Liver (tissue), 9 donors: Measurements from ENCODE around the gene ST7. TPM values are rescaled to one million over a fixed set of nuclear protein-coding genes. Genes with fewer than 3 reads are reported as not detected.

Experiments
- DNase-seq: peaks from one replicate; pipeline ENCODE4 v3.0.0-alpha.2; 2017; ENCODE audit warnings: low spot score
- H3K27ac ChIP-seq, 2 donors: one replicate each; pipeline ENCODE4 v1.7.0; 2013; ENCODE audit warnings: inconsistent platforms in 2 of 2, low read length in 2 of 2, control low read depth in 1 of 2, low read depth in 1 of 2, mild to moderate bottlenecking in 1 of 2
- H3K27me3 ChIP-seq, 4 donors: one replicate each; pipeline versions ENCODE4 v1.6.1 to v1.7.0; 2013; ENCODE audit warnings: low read length in 3 of 4, inconsistent platforms in 1 of 4, mild to moderate bottlenecking in 1 of 4, moderate library complexity in 1 of 4; ENCODE audit not compliant: control insufficient read depth in 4 of 4, insufficient read depth in 4 of 4
- H3K36me3 ChIP-seq, 4 donors: one replicate each; pipeline versions ENCODE4 v1.6.1 to v1.7.0; 2013; ENCODE audit warnings: low read length in 3 of 4, mild to moderate bottlenecking in 3 of 4, low read depth in 1 of 4, moderate library complexity in 1 of 4; ENCODE audit not compliant: control insufficient read depth in 4 of 4, insufficient read depth in 3 of 4
- H3K4me1 ChIP-seq, 4 donors: one replicate each; pipeline versions ENCODE4 v1.6.1 to v1.7.0; 2013; ENCODE audit warnings: low read length in 3 of 4, mild to moderate bottlenecking in 3 of 4, moderate library complexity in 1 of 4; ENCODE audit not compliant: control insufficient read depth in 4 of 4, insufficient read depth in 4 of 4
- H3K4me3 ChIP-seq, 3 donors: one replicate each; pipeline versions ENCODE4 v1.6.1 to v1.7.0; 2013; ENCODE audit warnings: low read length in 3 of 3, control low read depth in 1 of 3, low read depth in 1 of 3, mild to moderate bottlenecking in 1 of 3
- H3K9ac ChIP-seq, 2 donors: one replicate each; pipeline ENCODE4 v1.7.0; 2013; ENCODE audit warnings: low read length in 2 of 2, mild to moderate bottlenecking in 2 of 2, moderate library complexity in 2 of 2, control low read depth in 1 of 2, low read depth in 1 of 2
- H3K9me3 ChIP-seq, 4 donors: one replicate each; pipeline versions ENCODE4 v1.6.1 to v1.7.0; 2013; ENCODE audit warnings: low read length in 3 of 4; ENCODE audit not compliant: control insufficient read depth in 4 of 4
- FOXA2 ChIP-seq: IDR thresholded peaks from 2 replicates; pipeline ENCODE4 v1.6.1; 2016; ENCODE audit warnings: antibody characterized with exemption
- GABPA ChIP-seq, 2 donors: IDR thresholded peaks in 1 of 2; conservative IDR thresholded peaks in 1 of 2; 2 replicates each; pipeline ENCODE4 v1.6.1; 2016; ENCODE audit warnings: antibody characterized with exemption in 2 of 2, mild to moderate bottlenecking in 1 of 2, moderate library complexity in 1 of 2
- HNF4A ChIP-seq, 2 donors: conservative IDR thresholded peaks; 2 replicates each; pipeline ENCODE4 v1.6.1; 2016; ENCODE audit warnings: antibody characterized with exemption in 2 of 2, mild to moderate bottlenecking in 2 of 2
- HNF4G ChIP-seq: IDR thresholded peaks from 2 replicates; pipeline ENCODE4 v1.6.1; 2016; ENCODE audit warnings: antibody characterized with exemption
- JUND ChIP-seq, 2 donors: IDR thresholded peaks; 2 replicates each; pipeline ENCODE4 v1.6.1; 2016; ENCODE audit warnings: antibody characterized with exemption in 2 of 2
- RAD21 ChIP-seq, 2 donors: IDR thresholded peaks; 2 replicates each; pipeline ENCODE4 v1.6.1; 2016; ENCODE audit warnings: antibody characterized with exemption in 2 of 2, mild to moderate bottlenecking in 2 of 2
- RXRA ChIP-seq, 2 donors: IDR thresholded peaks; 2 replicates each; pipeline ENCODE4 v1.6.1; 2017 to 2018; ENCODE audit warnings: antibody characterized with exemption in 2 of 2, mild to moderate bottlenecking in 1 of 2
- SP1 ChIP-seq: IDR thresholded peaks from 2 replicates; pipeline ENCODE4 v1.6.1; 2018; ENCODE audit warnings: antibody characterized with exemption, mild to moderate bottlenecking
- TAF1 ChIP-seq: conservative IDR thresholded peaks from 2 replicates; pipeline ENCODE4 v1.6.1; 2016; ENCODE audit warnings: antibody characterized with exemption, mild to moderate bottlenecking
- YY1 ChIP-seq: IDR thresholded peaks from 2 replicates; pipeline ENCODE4 v1.6.1; 2016; ENCODE audit warnings: antibody characterized with exemption, mild to moderate bottlenecking
- WGBS: extraction: QIAGEN DNeasy Blood & Tissue Kit; methylation state at CpG from one replicate; pipeline ENCODE4 v1.1.7; 2013; 5-methylcytosine and 5-hydroxymethylcytosine counted together
- polyA plus RNA-seq, 2 donors: library from polyadenylated mRNA; stranded (reverse) in 1 of 2; unstranded in 1 of 2; fragments of 200-250 nt in 1 of 2; fragments of >200 nt in 1 of 2; fragmentation: Nextera tagmentation in 1 of 2; extraction: Ambion mirVana in 1 of 2; gene quantifications; one replicate each; pipeline versions ENCODE4 v1.2.1 to v1.2.3, GENCODE V29; 2013 to 2015
- total RNA-seq, 2 donors: library from RNA; depleted of rRNA; stranded (reverse); fragments of >200 nt; gene quantifications; one replicate each; pipeline ENCODE4 v1.2.3, GENCODE V29; 2014
- TF ChIP-seq, protein P1 (sequence below): IDR thresholded peaks from 2 replicates; pipeline ENCODE4 v1.6.1; 2016; ENCODE audit warnings: antibody characterized with exemption
- TF ChIP-seq, protein P2 (sequence below): IDR thresholded peaks from 2 replicates; pipeline ENCODE4 v1.6.1; 2016; ENCODE audit warnings: antibody characterized with exemption, mild to moderate bottlenecking
- TF ChIP-seq, protein P3 (sequence below): fragments of 150-350 bp; IDR thresholded peaks from 2 replicates; pipeline ENCODE4 v1.5.1; 2017; ENCODE audit warnings: improper control_type of control experiment, low read depth, low read length; ENCODE audit not compliant: missing input control
- TF ChIP-seq, protein P4 (sequence below): IDR thresholded peaks from 2 replicates; pipeline ENCODE4 v1.6.1; 2016; ENCODE audit warnings: antibody characterized with exemption
- donor health status: healthy.
- donor health status: healthy.
- donor health status: healthy.
- donor health status: healthy.
- donor health status: healthy.

Gene ST7
- total and polyA plus RNA-seq, 4 donors: 13.5 to 30.7 (median 22.6) TPM

DNA sequence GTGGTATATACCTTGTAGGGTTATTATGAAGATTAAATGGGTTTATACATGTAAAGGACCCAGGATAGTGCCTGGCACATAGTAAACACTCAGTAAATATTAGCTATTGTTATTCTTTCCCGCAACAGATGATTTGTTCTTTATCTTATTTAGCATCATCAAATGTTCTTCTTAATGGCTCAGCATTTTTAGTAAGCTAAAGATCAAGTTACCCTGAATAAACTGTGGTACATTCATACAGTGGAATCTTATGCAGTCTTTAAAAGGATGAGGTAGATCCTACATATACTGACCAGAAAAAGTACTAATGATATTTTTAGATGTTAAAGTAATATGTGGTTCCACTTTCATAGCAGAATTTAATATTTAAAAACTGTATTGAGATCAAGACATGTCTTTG lies 65.4 kb downstream of the ST7 start:
- H3K9me3 ChIP-seq: no peaks in the 10 kb centered on the region
- no peak overlapping the region for H3K9ac ChIP-seq
- no peak overlapping the region for H3K27ac ChIP-seq
- H3K36me3 ChIP-seq: no peaks in the 10 kb centered on the region
- no peak for TF ChIP-seq HNF4G
- no peak overlapping the region for H3K4me3 ChIP-seq
- DNase-seq: no peak
- H3K4me1 ChIP-seq: peaks cover 2 to 26% (median 13%) of the 10 kb centered on the region in 4 donors
- no peaks in the 10 kb centered on the region for H3K27me3 ChIP-seq
- WGBS: 94% methylated on average over 1 of the region's 1 CpG

DNA sequence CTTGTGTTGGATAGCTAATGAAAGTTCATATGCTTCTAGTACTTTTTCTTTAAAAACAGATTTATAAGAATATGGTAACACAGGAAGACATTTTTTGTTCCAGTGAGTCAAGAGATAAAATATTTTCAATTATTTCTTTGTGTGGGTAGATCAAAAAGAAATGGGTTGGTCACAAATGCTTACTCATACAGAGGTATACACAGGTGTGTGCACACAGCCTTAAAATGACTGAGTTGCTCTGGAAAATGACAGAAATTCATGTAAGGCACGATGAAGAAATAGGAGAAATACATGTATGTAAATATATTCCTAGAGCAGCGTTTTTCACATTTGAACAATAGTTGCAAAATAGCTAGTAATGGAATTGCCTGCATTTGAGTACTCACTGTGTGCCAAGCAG lies 66.0 kb downstream of the ST7 start:
- no peak overlapping the region for H3K9ac ChIP-seq
- no peak overlapping the region for H3K27ac ChIP-seq
- H3K9me3 ChIP-seq: no peaks in the 10 kb centered on the region
- no peak for TF ChIP-seq RXRA (IDR thresholded peaks at IDR 0.05)
- no peak for TF ChIP-seq RAD21 (IDR thresholded peaks at IDR 0.05)
- H3K4me1 ChIP-seq: peaks cover 2 to 23% (median 11%) of the 10 kb centered on the region in 4 donors
- no peak overlapping the region for H3K4me3 ChIP-seq
- no peaks in the 10 kb centered on the region for H3K27me3 ChIP-seq
- no peak for DNase-seq
- 94% methylated on average over 2 of the region's 2 CpGs for WGBS
- no peaks in the 10 kb centered on the region for H3K36me3 ChIP-seq

DNA sequence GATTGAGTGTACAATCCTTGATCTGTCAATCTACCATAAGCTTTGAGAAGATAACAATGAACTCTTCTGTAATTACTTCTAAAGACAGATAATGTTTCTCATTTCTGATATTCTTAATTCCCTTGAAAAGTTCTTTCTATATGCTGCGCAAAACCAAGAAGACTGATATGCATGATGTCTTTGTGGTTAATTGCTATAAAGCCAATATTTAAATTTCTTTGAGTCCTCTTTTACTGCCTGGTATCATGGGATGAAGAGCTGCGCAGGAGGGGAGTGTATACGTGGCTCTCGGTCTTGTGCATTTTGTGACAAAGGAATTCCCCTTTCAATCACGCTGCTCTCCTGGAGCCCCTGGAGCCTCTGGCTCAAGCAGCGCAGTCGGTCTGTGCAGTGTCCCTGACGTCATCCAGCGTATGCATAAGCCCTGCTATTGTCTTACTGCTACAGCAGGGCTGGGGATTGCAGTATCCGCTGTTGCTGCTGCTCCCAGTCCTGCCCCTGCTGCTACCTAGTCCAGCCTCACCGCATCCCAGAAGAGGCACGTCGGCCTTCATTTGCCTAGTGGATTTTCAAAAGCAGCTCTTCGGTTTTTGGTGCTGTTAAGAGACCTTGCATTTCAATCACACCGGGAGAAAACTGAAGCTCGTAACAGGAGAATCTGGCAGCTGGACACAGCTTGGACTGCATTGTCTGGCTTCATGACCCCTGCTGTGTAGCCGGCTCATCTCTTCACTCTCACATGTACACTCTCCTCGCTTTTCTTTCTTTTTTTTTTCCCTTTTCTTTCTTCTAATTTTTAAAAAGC lies 66.7 kb downstream of the ST7 start:
- peaks cover 2 to 18% (median 10%) of the 10 kb centered on the region in 4 donors for H3K4me1 ChIP-seq
- no peaks in the 10 kb centered on the region for H3K9me3 ChIP-seq
- no peak overlapping the region for H3K27ac ChIP-seq
- WGBS: 80% methylated on average over 18 of the region's 18 CpGs
- H3K9ac ChIP-seq: no peak overlapping the region
- TF ChIP-seq RAD21 (IDR thresholded peaks at IDR 0.05): no peak
- TF ChIP-seq JUND (IDR thresholded peaks at IDR 0.05): no peak
- no peak for TF ChIP-seq FOXA2
- no peaks in the 10 kb centered on the region for H3K27me3 ChIP-seq
- no peak overlapping the region for H3K4me3 ChIP-seq
- peak; percentile 38 for DNase-seq
- H3K36me3 ChIP-seq: no peaks in the 10 kb centered on the region

DNA sequence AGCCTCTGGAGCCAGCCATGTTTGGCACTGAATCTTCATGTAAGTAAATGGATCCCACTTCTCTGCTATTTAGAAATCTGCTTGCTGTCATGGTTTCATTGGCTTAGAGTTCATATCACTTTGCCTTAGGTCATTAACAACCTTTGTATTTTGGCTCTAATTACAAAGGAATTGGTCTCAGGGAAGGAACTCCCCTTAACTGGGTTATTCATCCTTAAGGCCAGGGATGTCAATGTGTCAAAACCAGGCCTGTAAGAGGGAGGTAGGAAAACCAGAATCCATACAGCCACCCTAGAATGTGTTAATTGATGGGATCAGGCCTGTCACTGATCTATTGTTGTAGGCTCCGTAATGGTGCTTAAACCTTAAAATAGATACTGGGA lies 67.3 kb downstream of the ST7 start:
- H3K4me3 ChIP-seq: no peak overlapping the region
- 85% methylated on average over 1 of the region's 1 CpG for WGBS
- no peaks in the 10 kb centered on the region for H3K27me3 ChIP-seq
- H3K9me3 ChIP-seq: no peaks in the 10 kb centered on the region
- no peak for TF ChIP-seq HNF4G
- TF ChIP-seq YY1: no peak
- no peak for TF ChIP-seq HNF4A (conservative IDR thresholded peaks at IDR 0.05)
- no peak for TF ChIP-seq FOXA2
- no peak for TF ChIP-seq TAF1
- TF ChIP-seq, protein P1, sequence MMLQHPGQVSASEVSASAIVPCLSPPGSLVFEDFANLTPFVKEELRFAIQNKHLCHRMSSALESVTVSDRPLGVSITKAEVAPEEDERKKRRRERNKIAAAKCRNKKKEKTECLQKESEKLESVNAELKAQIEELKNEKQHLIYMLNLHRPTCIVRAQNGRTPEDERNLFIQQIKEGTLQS: no peak
- TF ChIP-seq SP1: no peak
- no peak for TF ChIP-seq RAD21 (IDR thresholded peaks at IDR 0.05)
- no peak for TF ChIP-seq RXRA (IDR thresholded peaks at IDR 0.05)
- TF ChIP-seq, protein P2, sequence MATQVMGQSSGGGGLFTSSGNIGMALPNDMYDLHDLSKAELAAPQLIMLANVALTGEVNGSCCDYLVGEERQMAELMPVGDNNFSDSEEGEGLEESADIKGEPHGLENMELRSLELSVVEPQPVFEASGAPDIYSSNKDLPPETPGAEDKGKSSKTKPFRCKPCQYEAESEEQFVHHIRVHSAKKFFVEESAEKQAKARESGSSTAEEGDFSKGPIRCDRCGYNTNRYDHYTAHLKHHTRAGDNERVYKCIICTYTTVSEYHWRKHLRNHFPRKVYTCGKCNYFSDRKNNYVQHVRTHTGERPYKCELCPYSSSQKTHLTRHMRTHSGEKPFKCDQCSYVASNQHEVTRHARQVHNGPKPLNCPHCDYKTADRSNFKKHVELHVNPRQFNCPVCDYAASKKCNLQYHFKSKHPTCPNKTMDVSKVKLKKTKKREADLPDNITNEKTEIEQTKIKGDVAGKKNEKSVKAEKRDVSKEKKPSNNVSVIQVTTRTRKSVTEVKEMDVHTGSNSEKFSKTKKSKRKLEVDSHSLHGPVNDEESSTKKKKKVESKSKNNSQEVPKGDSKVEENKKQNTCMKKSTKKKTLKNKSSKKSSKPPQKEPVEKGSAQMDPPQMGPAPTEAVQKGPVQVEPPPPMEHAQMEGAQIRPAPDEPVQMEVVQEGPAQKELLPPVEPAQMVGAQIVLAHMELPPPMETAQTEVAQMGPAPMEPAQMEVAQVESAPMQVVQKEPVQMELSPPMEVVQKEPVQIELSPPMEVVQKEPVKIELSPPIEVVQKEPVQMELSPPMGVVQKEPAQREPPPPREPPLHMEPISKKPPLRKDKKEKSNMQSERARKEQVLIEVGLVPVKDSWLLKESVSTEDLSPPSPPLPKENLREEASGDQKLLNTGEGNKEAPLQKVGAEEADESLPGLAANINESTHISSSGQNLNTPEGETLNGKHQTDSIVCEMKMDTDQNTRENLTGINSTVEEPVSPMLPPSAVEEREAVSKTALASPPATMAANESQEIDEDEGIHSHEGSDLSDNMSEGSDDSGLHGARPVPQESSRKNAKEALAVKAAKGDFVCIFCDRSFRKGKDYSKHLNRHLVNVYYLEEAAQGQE: no peak
- TF ChIP-seq, protein P3, sequence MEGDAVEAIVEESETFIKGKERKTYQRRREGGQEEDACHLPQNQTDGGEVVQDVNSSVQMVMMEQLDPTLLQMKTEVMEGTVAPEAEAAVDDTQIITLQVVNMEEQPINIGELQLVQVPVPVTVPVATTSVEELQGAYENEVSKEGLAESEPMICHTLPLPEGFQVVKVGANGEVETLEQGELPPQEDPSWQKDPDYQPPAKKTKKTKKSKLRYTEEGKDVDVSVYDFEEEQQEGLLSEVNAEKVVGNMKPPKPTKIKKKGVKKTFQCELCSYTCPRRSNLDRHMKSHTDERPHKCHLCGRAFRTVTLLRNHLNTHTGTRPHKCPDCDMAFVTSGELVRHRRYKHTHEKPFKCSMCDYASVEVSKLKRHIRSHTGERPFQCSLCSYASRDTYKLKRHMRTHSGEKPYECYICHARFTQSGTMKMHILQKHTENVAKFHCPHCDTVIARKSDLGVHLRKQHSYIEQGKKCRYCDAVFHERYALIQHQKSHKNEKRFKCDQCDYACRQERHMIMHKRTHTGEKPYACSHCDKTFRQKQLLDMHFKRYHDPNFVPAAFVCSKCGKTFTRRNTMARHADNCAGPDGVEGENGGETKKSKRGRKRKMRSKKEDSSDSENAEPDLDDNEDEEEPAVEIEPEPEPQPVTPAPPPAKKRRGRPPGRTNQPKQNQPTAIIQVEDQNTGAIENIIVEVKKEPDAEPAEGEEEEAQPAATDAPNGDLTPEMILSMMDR: no peak
- no peak for TF ChIP-seq GABPA (IDR thresholded peaks at IDR 0.05 in 1 of 2, conservative IDR thresholded peaks at IDR 0.05 in 1 of 2)
- TF ChIP-seq, protein P4, sequence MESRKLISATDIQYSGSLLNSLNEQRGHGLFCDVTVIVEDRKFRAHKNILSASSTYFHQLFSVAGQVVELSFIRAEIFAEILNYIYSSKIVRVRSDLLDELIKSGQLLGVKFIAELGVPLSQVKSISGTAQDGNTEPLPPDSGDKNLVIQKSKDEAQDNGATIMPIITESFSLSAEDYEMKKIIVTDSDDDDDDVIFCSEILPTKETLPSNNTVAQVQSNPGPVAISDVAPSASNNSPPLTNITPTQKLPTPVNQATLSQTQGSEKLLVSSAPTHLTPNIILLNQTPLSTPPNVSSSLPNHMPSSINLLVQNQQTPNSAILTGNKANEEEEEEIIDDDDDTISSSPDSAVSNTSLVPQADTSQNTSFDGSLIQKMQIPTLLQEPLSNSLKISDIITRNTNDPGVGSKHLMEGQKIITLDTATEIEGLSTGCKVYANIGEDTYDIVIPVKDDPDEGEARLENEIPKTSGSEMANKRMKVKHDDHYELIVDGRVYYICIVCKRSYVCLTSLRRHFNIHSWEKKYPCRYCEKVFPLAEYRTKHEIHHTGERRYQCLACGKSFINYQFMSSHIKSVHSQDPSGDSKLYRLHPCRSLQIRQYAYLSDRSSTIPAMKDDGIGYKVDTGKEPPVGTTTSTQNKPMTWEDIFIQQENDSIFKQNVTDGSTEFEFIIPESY: no peak
- DNase-seq: no peak
- no peak overlapping the region for H3K27ac ChIP-seq
- H3K9ac ChIP-seq: no peak overlapping the region
- no peaks in the 10 kb centered on the region for H3K36me3 ChIP-seq
- H3K4me1 ChIP-seq: peaks cover under 1 to 13% (median 5%) of the 10 kb centered on the region in 4 donors
